HPDE6-E6E7 (cell line): ENCODE results near the gene FRRS1.

Experiments used
- DNase-seq: peaks from one replicate; pipeline ENCODE4 v3.0.0; 2011; ENCODE audit warnings: missing footprints; ENCODE audit errors: extremely low spot score

FRRS1 gene

GRCh38 chr1:99676876-99677275 lies 89.6 kb downstream of the FRRS1 start:
- no peak for DNase-seq

- DNase-seq = no peak
These were observed 90.4 kb downstream of the FRRS1 start for GRCh38 chr1:99675994-99676393.

GRCh38 chr1:99675292-99675691 lies 91.1 kb downstream of the FRRS1 start:
- DNase-seq = no peak

- DNase-seq = no peak
These were observed 92.0 kb downstream of the FRRS1 start for GRCh38 chr1:99674115-99675064.

- DNase-seq = no peak
These were observed 93.1 kb downstream of the FRRS1 start for GRCh38 chr1:99673315-99673714.

- DNase-seq = no peak
These were observed 93.8 kb downstream of the FRRS1 start for GRCh38 chr1:99672530-99673213.

GRCh38 chr1:99672038-99672437 lies 94.4 kb downstream of the FRRS1 start:
- DNase-seq = no peak

- no peak for DNase-seq
These were observed 95.9 kb downstream of the FRRS1 start for GRCh38 chr1:99670583-99670982.

- DNase-seq = no peak
These were observed 96.6 kb downstream of the FRRS1 start for GRCh38 chr1:99669821-99670220.

GRCh38 chr1:99669376-99669775 lies 97.1 kb downstream of the FRRS1 start:
- DNase-seq = no peak

- DNase-seq = no peak
These were observed 101.2 kb downstream of the FRRS1 start for GRCh38 chr1:99665212-99665611.

GRCh38 chr1:99663501-99663900 lies 102.9 kb downstream of the FRRS1 start:
- no peak for DNase-seq

GRCh38 chr1:99662539-99663080 lies 103.8 kb downstream of the FRRS1 start:
- no peak for DNase-seq

- no peak for DNase-seq
These were observed 104.7 kb downstream of the FRRS1 start for GRCh38 chr1:99661780-99662179.

GRCh38 chr1:99660496-99660895 lies 105.9 kb downstream of the FRRS1 start:
- no peak for DNase-seq

GRCh38 chr1:99659755-99660210 lies 106.7 kb downstream of the FRRS1 start:
- peak; percentile 78 for DNase-seq
